ENCODE data around the gene HMG20A.

HMG20A gene

DNA sequence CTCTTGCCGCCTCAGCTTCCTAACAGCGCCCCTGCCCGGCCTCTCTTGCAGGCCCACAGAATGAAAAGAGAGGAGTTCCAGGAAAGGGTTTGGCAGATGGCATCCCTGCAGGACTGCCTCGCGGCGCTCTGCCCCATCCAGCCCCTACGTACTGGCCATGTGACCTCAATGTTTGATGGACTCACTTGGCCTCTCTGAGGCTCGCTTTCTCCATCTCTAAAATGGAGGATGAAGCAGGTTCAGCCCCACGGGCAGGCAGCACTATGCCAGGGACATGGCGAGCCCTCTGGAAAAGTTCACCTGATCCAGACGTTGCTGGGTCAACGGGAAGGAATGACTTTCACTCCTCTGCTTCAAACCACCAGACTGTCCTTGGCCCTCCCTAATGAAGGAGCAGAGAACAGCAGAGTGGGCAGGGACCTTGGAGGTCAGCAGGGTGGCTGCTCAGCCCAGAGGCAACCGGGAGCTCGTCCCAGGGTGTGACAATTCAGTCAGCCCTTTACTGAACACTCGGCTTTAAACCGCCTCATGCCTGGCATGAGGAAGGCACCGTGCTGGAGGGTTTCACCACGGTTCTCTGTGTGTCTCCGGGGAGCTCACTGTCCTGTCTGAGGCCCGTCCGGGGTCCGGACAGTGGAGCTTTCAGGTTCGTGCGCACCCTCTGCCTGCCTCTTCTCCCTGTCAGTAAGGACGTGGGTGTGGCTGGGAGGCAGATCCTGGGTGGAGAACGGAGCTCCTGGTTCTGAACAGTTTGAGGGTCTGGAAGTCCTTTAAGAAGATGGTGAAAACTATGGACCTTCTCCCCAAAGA, 110.7 kb downstream of the HMG20A start:
- ATAC-seq = no peak

GRCh38 chr15:77532067-77532710, 111.5 kb downstream of the HMG20A start:
- ATAC-seq = no peak
- TF ChIP-seq BACH2 (CRISPR knock-in tag; IDR thresholded peaks at IDR 0.05; ENCODE audit: borderline replicate concordance) (no peak), SNAI2 (CRISPR knock-in tag; IDR thresholded peaks at IDR 0.05) (no peak), ZC3H10 (CRISPR knock-in tag; IDR thresholded peaks at IDR 0.05) (no peak), RARB (CRISPR knock-in tag; IDR thresholded peaks at IDR 0.05) (no peak), ZNF565 (CRISPR knock-in tag; conservative IDR thresholded peaks at IDR 0.05; ENCODE audit: low read depth) (no peak), TOX (CRISPR knock-in tag; IDR thresholded peaks at IDR 0.05; ENCODE audit: borderline replicate concordance) (no peak), OSR1 (CRISPR knock-in tag; IDR thresholded peaks at IDR 0.05) (no peak), ARNTL (CRISPR knock-in tag; IDR thresholded peaks at IDR 0.05; ENCODE audit: borderline replicate concordance, low read depth) (no peak), ZFP3 (CRISPR knock-in tag; IDR thresholded peaks at IDR 0.05) (no peak), ZNF70 (CRISPR knock-in tag; IDR thresholded peaks at IDR 0.05) (no peak), CSDC2 (CRISPR knock-in tag; IDR thresholded peaks at IDR 0.05) (no peak), ZNF8 (CRISPR knock-in tag; IDR thresholded peaks at IDR 0.05) (no peak), TCF4 (CRISPR knock-in tag; IDR thresholded peaks at IDR 0.05; ENCODE audit: borderline replicate concordance) (no peak), PPARA (CRISPR knock-in tag; IDR thresholded peaks at IDR 0.05; ENCODE audit: borderline replicate concordance) (no peak), PATZ1 (CRISPR knock-in tag; IDR thresholded peaks at IDR 0.05; ENCODE audit: borderline replicate concordance) (no peak), GLIS3 (CRISPR knock-in tag; IDR thresholded peaks at IDR 0.05) (no peak)
- TF ChIP-seq, protein P1, sequence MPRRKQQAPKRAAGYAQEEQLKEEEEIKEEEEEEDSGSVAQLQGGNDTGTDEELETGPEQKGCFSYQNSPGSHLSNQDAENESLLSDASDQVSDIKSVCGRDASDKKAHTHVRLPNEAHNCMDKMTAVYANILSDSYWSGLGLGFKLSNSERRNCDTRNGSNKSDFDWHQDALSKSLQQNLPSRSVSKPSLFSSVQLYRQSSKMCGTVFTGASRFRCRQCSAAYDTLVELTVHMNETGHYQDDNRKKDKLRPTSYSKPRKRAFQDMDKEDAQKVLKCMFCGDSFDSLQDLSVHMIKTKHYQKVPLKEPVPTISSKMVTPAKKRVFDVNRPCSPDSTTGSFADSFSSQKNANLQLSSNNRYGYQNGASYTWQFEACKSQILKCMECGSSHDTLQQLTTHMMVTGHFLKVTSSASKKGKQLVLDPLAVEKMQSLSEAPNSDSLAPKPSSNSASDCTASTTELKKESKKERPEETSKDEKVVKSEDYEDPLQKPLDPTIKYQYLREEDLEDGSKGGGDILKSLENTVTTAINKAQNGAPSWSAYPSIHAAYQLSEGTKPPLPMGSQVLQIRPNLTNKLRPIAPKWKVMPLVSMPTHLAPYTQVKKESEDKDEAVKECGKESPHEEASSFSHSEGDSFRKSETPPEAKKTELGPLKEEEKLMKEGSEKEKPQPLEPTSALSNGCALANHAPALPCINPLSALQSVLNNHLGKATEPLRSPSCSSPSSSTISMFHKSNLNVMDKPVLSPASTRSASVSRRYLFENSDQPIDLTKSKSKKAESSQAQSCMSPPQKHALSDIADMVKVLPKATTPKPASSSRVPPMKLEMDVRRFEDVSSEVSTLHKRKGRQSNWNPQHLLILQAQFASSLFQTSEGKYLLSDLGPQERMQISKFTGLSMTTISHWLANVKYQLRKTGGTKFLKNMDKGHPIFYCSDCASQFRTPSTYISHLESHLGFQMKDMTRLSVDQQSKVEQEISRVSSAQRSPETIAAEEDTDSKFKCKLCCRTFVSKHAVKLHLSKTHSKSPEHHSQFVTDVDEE (CRISPR knock-in tag; IDR thresholded peaks at IDR 0.05) = no peak
- TF ChIP-seq, protein P2, sequence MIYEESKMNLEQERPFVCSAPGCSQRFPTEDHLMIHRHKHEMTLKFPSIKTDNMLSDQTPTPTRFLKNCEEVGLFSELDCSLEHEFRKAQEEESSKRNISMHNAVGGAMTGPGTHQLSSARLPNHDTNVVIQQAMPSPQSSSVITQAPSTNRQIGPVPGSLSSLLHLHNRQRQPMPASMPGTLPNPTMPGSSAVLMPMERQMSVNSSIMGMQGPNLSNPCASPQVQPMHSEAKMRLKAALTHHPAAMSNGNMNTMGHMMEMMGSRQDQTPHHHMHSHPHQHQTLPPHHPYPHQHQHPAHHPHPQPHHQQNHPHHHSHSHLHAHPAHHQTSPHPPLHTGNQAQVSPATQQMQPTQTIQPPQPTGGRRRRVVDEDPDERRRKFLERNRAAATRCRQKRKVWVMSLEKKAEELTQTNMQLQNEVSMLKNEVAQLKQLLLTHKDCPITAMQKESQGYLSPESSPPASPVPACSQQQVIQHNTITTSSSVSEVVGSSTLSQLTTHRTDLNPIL (CRISPR knock-in tag; IDR thresholded peaks at IDR 0.05; ENCODE audit: low read depth) = no peak
- TF ChIP-seq, protein P3, sequence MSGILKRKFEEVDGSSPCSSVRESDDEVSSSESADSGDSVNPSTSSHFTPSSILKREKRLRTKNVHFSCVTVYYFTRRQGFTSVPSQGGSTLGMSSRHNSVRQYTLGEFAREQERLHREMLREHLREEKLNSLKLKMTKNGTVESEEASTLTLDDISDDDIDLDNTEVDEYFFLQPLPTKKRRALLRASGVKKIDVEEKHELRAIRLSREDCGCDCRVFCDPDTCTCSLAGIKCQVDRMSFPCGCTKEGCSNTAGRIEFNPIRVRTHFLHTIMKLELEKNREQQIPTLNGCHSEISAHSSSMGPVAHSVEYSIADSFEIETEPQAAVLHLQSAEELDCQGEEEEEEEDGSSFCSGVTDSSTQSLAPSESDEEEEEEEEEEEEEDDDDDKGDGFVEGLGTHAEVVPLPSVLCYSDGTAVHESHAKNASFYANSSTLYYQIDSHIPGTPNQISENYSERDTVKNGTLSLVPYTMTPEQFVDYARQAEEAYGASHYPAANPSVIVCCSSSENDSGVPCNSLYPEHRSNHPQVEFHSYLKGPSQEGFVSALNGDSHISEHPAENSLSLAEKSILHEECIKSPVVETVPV (CRISPR knock-in tag; IDR thresholded peaks at IDR 0.05) = no peak

More for the DNA sequence above, 110.7 kb downstream of the HMG20A start:
- no peak for TF ChIP-seq ARNTL (CRISPR knock-in tag; IDR thresholded peaks at IDR 0.05; ENCODE audit: borderline replicate concordance, low read depth)
- no peak for TF ChIP-seq TCF4 (CRISPR knock-in tag; IDR thresholded peaks at IDR 0.05; ENCODE audit: borderline replicate concordance)
- TF ChIP-seq, protein P2 (CRISPR knock-in tag; IDR thresholded peaks at IDR 0.05; ENCODE audit: low read depth) = no peak
- TF ChIP-seq ZNF70 (CRISPR knock-in tag; IDR thresholded peaks at IDR 0.05) = no peak
- no peak for TF ChIP-seq ZNF8 (CRISPR knock-in tag; IDR thresholded peaks at IDR 0.05)
- TF ChIP-seq RARB (CRISPR knock-in tag; IDR thresholded peaks at IDR 0.05) = no peak
- TF ChIP-seq CSDC2 (CRISPR knock-in tag; IDR thresholded peaks at IDR 0.05) = no peak
- TF ChIP-seq ZFP30 (CRISPR knock-in tag; IDR thresholded peaks at IDR 0.05) = no peak
- TF ChIP-seq, protein P3 (CRISPR knock-in tag; IDR thresholded peaks at IDR 0.05) = no peak
- no peak for TF ChIP-seq BACH2 (CRISPR knock-in tag; IDR thresholded peaks at IDR 0.05; ENCODE audit: borderline replicate concordance)
- no peak for TF ChIP-seq OSR1 (CRISPR knock-in tag; IDR thresholded peaks at IDR 0.05)
- TF ChIP-seq ISL1 (CRISPR knock-in tag; IDR thresholded peaks at IDR 0.05) = no peak
- TF ChIP-seq ZC3H10 (CRISPR knock-in tag; IDR thresholded peaks at IDR 0.05) = no peak
- TF ChIP-seq ZNF565 (CRISPR knock-in tag; conservative IDR thresholded peaks at IDR 0.05; ENCODE audit: low read depth) = no peak
- TF ChIP-seq, protein P4, sequence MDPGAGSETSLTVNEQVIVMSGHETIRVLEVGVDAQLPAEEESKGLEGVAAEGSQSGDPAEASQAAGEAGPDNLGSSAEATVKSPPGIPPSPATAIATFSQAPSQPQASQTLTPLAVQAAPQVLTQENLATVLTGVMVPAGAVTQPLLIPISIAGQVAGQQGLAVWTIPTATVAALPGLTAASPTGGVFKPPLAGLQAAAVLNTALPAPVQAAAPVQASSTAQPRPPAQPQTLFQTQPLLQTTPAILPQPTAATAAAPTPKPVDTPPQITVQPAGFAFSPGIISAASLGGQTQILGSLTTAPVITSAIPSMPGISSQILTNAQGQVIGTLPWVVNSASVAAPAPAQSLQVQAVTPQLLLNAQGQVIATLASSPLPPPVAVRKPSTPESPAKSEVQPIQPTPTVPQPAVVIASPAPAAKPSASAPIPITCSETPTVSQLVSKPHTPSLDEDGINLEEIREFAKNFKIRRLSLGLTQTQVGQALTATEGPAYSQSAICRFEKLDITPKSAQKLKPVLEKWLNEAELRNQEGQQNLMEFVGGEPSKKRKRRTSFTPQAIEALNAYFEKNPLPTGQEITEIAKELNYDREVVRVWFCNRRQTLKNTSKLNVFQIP (CRISPR knock-in tag; IDR thresholded peaks at IDR 0.05; ENCODE audit: borderline replicate concordance, low read depth) = no peak
- no peak for TF ChIP-seq GLIS3 (CRISPR knock-in tag; IDR thresholded peaks at IDR 0.05)
- no peak for TF ChIP-seq ZFP3 (CRISPR knock-in tag; IDR thresholded peaks at IDR 0.05)
- TF ChIP-seq PPARA (CRISPR knock-in tag; IDR thresholded peaks at IDR 0.05; ENCODE audit: borderline replicate concordance) = no peak

Data from SK-N-SH treated with all-trans-retinoic acid at 6 μM for 48 hours (cell line).